Astrocyte of the cerebellum (primary cell): ENCODE measurements around the gene MUC2.

ENCODE experiments used
- DNase-seq: peaks from one replicate; pipeline ENCODE4 v3.0.0-alpha.2; 2011; ENCODE audit warnings: low read depth
- H3K4me3 ChIP-seq: 2 replicates; pipeline ENCODE4 v1.5.1; 2011; ENCODE audit warnings: mild to moderate bottlenecking, low read depth, low read length, moderate library complexity
- CTCF ChIP-seq: IDR thresholded peaks from 2 replicates; pipeline ENCODE4 v1.5.1; 2012; ENCODE audit warnings: low read length, low read depth, moderate library complexity, mild to moderate bottlenecking; ENCODE audit errors: missing control alignments
- in situ Hi-C: cut with HindIII; loops from 2 replicates; pipeline ENCODE4 v1.10.0; 2017; ENCODE audit warnings: low sequenced_read_pairs

The MUC2 gene

GRCh38 chr11:1040428-1041148 is 34.1 kb upstream of the MUC2 start:
- no peak overlapping the region for H3K4me3 ChIP-seq
- no peak for DNase-seq
- in situ Hi-C loops, result no loop called here
- TF ChIP-seq CTCF, result no peak

GRCh38 chr11:1041149-1041467 is 33.6 kb upstream of the MUC2 start:
- in situ Hi-C loops, result no loop called here
- H3K4me3 ChIP-seq, result no peak overlapping the region
- no peak for DNase-seq
- TF ChIP-seq CTCF, result no peak

- in situ Hi-C loops, result no loop called here
- DNase-seq, result no peak
- no peak overlapping the region for H3K4me3 ChIP-seq
- TF ChIP-seq CTCF, result no peak
Measured at GRCh38 chr11:1041471-1041870, 33.2 kb upstream of the MUC2 start.

- no peak for TF ChIP-seq CTCF
- H3K4me3 ChIP-seq, result no peak overlapping the region
- no peak for DNase-seq
- in situ Hi-C loops, result no loop called here
Measured at GRCh38 chr11:1041936-1042608, 32.6 kb upstream of the MUC2 start.

DNA sequence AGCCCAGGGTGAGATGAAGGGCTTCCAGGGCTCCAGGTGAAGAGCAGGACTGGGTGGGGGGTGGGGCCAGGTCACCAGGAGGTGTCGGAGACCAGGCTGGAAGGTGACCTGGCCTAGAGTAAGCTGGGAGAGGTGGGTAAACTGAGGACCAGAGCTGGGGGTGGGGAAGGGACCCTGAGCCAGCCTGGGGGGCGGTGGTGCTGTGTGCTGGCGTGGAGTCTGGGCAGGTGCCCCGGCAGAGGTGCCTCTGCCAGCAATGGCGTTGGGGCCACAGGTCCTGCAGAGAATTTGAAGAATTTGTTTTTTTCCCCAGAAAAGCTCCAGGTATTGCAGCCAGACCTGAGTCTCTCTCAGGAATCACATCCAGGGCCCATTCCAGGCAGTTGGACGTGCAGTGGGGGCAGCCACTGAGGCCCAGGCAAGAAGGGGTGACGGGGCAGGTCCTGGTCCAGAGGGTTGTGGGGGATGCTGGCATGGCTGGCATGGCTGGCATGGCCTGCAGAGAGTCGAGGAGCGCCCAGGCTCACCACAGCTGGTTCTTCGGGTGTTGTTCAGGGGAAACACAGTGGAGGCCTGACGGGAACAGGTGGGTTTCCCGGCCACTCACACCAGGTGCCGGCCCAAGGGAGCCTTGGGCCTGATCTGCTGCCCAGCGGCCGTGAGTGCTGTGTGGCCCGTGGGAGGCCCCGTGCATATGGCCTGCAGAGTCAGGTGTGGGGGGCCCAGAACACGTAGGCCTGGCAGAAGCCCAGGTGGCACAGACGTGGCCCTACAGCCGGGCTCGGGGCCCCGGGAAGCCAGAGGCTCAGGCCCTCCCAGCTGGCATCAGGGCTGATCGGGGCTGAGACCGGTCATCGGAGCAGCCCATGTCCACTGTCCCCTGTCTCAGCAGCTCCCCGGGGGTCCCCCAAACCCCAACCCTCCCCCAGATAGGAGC is 31.8 kb upstream of the MUC2 start:
- no peak for TF ChIP-seq CTCF
- no peak for DNase-seq
- in situ Hi-C loops, result no loop called here
- no peak overlapping the region for H3K4me3 ChIP-seq

- in situ Hi-C loops, result no loop called here
- TF ChIP-seq CTCF, result no peak
- no peak overlapping the region for H3K4me3 ChIP-seq
- no peak for DNase-seq
Measured at GRCh38 chr11:1043563-1044096, 31.0 kb upstream of the MUC2 start.
